NCI-H1694 (cell line): ENCODE results near the gene TTC9.

Experiments
- DNase-seq: peaks from one replicate; lab custom pipeline; 2025; lab: John Stamatoyannopoulos, UW

TTC9 gene

DNA sequence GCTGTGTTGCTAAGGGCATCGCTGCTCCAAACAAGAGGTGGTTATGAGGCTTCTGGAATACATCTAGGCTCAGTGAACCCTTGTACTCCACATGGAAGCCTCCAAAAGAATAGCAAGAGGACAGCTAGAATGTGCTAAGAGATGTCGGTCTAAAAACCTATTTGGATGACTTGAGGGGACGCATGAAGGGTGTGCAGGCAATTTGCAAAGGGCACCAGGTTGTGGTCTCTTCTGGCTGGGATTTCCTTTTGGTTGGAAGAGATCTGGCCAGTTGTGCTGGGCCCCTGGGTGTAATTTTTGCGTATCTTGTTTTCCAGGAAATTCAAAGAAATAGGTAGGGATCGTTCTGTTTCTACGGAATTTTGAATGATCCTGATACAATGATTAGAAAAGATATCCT is 4.2 kb downstream of the TTC9 start:
- no peak for DNase-seq

DNA sequence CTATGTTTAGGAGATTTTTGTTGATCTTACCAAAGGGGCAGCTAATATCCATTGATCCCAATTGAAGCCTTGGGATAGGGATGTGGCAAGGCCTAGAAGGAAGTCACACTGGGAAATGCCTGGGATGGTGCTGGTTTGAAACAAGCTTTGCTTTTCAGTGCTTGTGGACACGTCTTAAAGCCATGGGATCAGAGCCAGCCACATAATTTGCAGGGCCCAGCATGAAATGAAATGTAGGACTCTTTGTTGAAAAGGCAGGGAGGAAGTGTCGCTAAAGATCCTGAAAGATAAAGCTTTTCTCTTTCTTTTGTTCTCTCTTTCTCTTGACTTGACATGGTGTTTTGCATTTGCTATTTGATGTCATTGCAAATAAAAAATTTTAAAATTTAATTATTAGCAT is 5.0 kb downstream of the TTC9 start:
- DNase-seq: no peak

DNA sequence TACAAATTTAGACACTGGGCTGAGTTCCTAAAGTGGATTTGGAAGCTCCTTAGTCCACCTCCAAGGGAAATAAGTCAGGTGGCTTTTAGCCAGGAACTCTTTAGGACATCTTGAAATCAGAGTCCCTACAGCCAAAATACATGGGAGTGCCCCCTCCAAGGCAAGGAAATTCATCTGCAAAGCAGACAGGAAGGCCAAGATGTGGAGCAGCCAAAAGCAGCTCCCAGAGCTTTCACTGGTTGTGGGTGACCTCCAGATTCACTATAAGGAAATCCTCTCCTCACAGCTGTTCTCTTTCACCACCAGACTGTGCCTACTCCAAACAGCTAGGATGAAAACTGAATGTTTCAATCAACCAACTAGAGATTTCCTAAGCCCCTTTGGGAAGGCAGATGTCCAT is 6.6 kb downstream of the TTC9 start:
- DNase-seq: no peak

DNA sequence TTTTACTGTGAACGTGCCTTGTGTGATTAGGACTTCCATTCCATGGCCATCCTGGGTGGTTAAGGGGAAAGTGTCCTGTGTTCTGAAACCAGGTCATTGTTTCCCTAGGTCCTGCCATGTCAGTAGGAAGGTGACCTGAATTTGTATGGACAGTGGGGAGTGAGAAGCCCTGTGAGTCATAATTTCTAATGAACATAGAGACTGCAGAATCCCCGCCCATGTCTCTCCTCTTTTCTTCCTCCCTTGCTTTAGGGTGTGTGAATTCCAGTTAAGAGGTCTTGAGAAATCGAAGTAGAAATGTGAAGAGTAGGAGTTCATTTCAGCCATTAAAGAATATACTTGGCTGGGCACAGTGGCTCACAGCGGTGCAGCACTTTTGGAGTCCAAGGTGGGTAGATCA is 8.1 kb downstream of the TTC9 start:
- DNase-seq: no peak

DNA sequence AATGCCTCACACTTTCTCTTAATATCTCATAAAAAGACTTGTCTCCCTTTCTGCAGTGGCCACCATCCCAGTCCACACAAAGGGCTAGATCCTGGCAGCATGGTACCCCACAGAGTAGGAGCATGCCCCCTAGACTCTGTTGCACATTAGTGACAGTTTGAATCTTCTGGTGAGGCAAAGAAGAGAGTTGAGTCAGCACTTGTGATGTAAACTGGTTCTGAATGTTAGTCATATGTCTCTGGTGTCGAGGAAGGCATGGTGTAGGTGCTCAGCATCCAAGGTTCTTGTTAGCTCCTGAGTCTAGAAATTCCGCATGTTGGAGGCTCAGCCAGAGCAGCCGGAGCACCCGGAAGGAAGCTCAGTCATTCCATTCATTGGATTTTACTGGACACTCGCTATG is 9.8 kb downstream of the TTC9 start:
- no peak for DNase-seq

DNA sequence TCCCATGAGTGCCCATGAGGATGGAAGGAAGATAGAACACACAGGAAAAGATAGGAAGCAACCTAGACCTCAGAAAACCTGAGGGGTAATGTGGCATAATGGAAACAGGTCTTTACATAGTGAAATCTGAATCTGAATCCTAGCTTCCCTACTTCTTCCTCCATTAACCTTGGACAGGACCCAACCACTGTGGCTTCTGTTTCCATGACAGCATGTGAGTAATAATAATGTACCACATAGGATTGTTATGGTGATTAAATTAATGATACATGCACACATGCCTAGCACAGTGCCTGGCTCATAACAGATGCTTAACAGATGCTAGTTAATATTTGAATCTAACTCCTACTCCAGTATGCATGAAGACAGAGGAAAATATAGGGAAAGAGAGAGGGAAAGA is 11.2 kb downstream of the TTC9 start:
- no peak for DNase-seq

DNA sequence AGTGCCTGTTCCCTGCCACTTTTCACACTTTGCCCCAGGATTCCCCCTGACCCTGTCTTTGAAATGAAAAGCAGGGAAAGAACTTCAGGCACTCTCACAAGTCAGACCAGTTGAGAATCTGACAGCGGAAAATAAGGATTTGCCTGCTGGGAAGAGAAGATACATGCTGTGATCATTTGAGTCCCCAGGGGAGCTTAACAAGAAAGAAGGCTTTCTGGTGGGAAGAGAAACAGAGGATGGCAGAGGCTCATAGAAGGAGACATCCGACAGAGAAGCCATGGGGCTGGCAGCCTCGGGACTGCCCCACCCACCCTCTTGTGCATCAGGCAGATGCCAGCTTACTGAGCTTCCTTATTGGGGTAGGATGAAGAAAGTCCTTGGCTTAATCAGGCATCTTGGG is 11.9 kb downstream of the TTC9 start:
- DNase-seq: no peak

DNA sequence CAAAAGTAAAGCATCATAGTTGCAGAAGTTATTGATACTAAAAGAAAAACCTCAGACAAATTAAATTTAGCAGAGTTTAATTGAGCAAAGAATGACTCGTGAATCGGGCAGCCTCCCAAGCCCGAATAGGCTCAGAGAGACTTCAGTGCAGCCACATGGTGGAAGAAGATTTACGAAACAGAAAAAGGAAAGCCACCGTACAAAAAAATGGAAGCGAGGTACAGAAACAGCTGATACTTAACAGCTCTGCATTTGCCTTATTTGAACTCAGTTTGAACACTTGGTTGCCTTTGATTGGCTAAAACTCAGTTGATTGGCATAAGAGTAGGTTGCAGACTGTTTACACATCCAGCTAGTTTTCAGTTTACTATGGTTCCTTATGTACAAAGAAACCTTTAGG is 12.9 kb downstream of the TTC9 start:
- no peak for DNase-seq

DNA sequence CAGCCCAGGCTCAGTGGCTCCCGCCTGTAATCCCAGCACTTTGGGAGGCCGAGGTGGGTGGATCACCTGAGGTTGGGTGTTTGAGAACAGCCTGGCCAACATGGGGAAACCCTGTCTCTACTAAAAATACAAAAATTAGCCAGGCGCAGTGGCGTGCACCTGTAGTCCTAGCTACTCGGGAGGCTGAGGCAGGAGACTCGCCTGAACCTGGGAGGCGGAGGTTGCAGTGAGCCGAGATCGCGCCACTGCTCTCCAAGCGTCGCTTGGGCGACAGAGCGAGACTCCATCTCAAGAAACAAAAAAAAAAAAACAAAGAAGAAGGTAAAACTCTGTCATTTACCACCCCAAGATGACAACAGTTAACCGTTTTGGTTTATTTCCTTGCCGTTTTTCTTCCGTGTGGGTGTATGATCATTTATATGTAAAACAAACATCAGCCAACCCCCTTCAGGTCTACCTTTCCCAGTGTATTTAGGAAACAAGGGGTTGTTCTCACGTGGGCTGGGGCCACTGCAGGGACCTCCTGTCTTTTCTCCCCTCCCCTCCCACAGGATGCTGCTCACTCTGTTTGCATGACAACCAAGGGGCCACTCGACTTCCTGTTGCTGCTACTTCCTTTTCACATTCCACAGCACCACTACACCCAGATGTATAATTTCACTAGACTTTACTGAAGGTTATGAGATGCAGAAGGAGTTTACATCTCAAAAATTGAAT is 13.6 kb downstream of the TTC9 start:
- no peak for DNase-seq

DNA sequence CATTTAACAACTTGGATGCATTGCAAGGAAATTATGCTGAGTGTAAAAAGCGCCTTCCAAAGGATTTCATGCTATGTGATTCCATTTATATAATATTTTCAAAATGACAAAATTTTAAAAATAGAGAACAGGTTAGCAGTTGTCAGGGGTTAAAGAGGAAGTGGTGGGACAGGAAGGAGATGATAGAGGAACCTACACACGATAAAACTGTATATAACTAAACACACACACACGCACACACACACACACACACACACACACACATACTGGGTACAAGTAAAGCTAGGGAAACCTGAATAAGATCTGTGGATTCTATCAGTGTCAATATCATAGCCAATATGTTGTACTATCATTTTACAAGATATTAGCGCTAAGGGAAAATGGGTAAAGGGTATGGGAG is 17.2 kb downstream of the TTC9 start:
- DNase-seq: no peak

DNA sequence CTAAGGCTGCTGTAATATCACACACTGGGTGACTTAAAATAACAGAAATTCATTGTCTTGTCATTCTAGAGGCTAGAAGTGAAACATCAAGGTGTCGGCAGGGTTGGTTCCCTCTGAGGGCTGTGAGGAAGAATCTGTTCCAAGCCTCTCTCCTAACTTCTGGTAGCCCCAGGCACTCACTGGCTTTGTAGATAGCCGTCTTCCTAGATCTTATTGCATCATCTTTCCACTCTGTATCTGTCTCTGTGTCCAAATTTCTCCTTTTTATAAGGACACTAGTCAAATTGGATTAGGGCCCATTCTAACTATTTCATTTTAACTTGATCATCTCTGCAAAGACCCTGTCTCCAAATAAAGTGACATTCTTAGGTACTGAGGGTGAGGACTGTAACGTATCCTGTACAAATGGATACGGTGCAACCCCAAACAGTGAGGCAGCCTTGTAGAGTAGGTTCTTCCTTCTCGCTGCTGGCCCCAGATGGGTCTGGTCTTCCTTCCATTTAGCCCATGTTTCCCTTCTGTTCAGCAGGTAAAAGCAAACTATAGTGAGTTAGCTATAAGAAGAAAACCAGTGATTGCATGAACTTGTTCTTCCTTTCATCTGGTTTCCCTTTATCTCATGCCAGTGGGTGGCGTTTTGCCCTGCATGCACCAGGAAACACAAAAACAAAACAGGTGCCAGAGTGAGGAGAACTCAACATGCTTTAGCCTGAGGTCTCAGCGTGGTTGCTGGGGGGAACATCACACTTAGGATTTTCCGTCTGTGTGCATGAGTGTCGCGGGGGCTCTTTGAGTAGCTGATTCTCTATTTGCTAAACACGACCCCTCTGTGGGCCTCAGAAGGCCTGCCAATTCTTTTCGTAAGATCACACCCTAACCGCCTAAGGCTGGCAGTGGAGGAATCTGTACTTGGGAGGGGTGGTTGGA is 19.5 kb downstream of the TTC9 start:
- no peak for DNase-seq

DNA sequence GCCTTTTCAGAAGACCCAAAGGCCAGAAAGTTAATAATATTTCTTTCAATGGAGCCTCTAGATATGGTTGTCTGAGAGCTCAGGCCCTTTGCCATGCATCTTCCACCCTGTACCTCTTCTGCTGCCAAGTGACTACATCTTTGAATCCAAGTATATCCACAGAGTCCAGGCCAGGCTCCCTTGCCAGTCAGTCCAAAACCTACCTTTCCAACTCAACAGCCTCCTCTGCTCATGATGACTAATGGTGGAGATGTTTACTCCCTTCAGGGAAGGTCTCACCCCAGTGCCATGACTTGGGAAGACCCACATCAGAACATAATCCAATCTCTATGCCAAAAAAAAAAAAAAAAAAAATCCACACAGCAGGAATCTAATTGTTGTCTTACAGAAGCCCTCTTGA is 20.4 kb downstream of the TTC9 start:
- no peak for DNase-seq

DNA sequence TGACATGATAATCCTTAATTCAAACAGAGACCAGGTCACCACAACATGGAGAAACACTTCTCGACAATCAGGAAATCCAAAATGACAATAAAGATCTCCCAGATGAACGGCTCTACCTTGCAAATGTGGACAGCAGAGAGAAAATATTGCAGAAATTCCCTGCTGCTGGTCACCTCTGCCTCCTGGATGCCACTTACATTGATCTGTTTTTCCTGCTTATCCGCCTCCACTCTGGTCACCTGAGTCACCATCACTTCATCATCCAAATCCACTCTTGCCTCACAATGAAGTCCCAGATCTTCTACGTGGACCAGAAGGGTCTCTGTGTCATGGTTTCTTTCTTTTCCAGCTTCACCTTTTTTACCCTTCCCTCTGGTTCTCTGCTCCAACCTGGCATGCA is 21.1 kb downstream of the TTC9 start:
- no peak for DNase-seq

DNA sequence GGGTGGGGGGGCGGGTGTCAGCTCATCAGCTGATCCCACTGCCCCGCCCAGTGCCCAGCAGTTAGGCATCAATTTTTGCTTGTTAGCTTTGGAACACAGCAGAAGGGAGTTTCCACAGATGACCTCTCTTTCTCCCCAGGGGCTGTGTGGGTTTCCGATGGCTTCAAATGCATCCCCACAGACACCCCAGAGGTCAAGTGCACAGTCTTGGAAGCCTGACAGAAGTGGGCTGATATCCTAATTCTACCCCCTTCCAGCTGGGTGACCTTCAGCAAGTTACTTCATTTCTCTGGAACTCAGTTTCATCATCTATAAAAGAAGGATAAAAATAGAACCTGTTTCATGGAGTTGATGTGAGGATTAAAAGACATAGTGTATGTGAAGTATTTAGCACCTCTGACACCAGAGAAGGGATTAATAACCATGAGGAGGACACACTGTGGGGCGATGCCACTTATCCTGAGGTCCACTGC is 22.0 kb downstream of the TTC9 start:
- DNase-seq: no peak

DNA sequence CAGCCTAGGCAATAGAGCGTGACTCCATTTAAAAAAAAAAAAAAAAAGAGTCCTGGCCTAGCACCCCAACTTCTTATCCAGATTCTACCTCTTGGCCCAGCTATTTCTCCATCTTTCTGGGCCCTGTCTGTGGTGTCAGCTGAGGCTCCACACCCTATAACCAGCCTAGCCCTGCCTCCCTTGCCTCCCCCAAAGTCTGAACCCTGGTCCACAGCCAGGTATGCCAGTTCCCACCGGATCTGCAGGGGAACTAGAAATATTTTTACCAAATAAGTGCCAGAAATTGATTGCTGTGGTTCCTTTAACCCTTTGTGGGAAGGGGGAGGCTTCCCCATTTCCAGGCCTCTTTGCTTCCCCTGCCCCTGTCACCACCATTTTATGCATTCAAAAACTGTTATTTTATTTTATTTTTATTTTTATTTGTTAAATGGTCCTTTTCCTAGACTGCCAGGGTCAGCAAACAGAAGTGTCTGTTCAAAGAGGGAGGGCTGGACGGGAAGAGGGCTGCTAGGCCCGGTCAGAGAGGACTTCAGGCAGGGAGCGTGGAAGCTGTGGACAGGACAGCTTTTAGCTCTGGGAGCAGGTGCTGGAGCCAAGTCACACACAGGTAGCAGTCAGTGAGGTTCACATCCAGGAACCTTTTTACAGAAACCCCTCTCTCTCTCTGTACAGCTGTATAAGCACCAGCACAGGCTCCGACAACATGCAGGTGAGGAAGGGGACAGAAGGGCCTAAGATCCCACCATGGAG is 23.2 kb downstream of the TTC9 start:
- no peak for DNase-seq

DNA sequence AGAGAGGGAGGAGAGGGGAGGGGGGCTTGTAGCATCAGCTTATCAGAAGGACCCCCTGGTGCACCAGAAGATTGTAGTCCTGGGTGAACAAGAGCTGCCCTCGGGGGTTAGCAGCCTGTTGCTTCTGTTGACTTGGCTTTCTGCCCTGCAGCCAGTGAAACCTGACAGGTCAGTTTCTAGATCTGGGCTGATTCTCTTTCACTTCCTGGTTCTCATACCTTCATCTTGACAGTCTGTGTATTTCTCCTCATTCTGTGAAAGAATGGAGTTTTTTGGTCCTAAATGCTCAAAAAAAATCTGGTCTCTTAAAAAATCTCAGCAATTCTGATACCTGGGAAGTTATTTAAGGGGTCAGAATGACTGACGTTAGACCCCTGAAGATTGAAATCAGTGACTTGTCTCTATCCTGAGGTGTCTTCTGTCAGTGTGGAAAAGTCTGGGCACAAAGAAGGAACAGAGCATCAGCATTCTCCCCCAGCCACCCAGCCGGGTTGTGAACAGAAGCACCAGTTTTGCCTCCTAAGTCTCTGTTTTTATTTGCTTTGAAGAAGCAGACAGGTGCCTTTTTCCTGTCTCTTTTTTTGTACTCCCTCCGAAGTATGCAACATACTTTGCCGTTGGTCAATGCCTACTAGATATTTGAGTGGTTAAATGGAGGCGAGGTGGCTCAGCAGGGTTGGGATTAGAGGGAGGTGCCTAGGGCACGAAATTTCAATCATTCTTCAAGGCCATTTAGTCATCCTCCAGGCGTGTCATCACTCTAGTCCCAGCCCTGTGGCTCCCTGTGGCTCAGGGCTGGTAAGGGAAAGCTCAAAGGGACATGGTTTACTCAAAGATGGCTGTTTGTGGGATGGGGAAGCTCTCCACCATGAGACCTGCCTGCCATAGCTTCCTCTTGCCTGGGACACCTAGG is 24.0 kb downstream of the TTC9 start:
- no peak for DNase-seq

DNA sequence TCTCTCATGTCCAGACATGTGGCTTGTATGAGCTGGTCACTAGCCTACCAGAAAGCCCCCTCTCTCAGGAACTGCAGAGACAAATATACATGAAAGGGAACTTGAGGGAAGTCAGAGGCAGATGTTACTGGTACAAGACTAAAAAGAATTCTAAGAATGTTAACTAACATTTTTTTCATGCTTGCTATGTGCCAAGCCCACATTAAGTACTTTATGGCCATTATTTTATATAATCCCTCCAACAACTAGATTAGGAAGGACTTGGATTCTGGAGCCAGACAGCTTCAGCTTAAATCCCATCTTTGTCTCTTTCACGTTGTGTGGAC is 24.6 kb downstream of the TTC9 start:
- DNase-seq: no peak

DNA sequence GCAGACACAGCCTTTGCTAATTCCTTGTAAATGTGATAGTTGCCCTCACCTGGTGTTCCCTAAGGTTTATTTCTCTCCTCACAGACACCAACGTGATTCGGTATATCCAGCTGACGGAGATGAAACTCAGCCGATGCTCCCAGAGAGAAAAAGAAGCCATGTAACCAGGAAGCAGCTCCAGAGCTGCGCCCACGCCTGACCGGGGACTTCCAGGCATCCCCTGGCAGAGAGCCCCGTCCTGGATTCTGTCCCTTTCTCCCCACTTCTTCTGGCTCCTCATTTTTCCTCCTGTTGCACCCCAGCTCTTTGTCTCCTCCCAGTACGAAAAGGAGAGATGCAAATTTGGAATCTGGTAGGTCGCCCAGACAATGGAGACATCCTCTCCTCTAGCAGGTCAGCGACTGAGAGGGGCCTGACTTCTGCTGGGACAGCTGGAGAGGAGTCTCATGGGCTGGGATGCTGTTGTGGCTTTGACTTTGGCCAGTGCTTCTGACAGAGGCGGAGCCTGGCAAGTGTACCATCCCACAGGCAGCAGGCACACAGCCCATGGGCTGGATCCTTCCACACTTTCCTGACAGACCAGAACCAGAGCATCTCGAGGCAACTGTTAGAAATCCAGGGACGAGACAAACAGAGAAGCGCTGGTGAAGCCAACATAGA is 29.4 kb downstream of the TTC9 start:
- no peak for DNase-seq

DNA sequence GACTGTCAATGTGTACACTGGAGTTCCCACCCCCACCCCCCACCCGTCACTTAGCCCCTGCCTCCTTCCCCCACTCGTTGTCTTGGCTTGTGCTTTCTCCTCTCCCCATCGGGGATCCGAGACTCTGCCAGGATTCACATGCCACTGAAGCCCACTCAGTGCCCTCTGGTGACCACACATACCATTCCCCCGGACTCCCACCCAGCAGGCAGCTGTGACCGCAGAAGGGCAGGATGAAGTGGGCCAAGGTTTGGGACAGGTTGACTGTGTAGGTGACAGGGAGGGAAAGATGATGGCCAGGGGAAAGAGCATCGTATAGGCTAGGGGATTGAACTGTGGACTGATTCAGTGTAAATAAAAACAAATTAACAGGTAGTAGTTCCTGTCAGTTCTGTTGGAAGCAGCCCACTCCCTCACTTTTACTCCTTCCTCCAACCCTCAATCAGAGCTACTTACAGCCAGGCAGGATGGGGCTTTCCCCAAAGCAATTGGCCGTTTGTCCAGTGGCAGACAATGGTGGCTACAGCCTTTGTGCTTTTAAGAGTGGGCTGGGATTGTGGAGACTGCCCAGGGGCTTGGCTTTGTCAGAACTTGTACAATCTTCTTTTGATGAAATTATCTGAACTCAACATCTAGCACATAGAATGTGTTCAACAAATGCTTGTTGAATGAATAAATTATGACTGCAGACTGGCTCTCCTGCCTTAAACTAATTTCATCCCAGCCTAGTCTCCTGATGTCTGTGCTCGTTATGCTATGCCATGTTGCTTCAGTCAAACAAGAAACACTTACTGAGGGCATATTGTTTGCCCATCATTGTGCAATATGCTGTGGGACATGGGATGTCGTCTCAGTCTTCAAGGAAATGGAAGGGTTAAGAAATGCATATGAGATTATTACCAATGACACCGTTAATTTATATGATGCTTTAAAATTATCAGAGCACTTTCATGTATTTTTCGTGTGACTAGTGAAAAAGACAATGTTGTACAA is 30.2 kb downstream of the TTC9 start:
- no peak for DNase-seq

DNA sequence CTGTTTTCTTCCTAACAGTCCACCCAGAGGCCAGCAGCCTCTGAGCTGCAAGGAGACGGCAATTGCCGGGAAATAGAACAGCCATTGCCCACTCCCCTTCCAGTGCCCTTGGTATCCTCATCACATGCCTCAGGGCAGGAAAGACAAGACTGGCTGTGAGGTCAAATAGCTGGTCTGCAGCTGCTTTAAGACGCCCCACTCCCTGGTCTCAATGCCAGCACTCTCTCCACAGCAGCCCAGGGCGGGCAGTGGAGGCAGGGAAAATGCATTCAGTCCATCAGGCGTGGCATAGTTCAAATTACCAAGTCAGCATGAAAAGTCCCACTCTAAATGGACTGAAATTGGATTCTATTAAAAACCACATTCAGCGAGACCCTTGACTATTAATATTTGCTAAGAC is 35.6 kb downstream of the TTC9 start:
- DNase-seq: no peak
